GM18526 (cell line): ENCODE measurements around the gene IPMK.

Source experiments
- POLR2A ChIP-seq: IDR thresholded peaks from 3 replicates; pipeline ENCODE4 v1.6.1; 2011; ENCODE audit not compliant: insufficient read length; ENCODE audit errors: extremely low read depth

Gene IPMK

GRCh38 chr10:58243269-58243668 is 24.4 kb downstream of the IPMK start:
- no peak for TF ChIP-seq POLR2A

GRCh38 chr10:58241346-58241745 is 26.3 kb downstream of the IPMK start:
- no peak for TF ChIP-seq POLR2A

GRCh38 chr10:58240531-58240930 is 27.2 kb downstream of the IPMK start:
- no peak for TF ChIP-seq POLR2A

- no peak for TF ChIP-seq POLR2A
These were observed 28.0 kb downstream of the IPMK start for GRCh38 chr10:58239561-58240169.

DNA sequence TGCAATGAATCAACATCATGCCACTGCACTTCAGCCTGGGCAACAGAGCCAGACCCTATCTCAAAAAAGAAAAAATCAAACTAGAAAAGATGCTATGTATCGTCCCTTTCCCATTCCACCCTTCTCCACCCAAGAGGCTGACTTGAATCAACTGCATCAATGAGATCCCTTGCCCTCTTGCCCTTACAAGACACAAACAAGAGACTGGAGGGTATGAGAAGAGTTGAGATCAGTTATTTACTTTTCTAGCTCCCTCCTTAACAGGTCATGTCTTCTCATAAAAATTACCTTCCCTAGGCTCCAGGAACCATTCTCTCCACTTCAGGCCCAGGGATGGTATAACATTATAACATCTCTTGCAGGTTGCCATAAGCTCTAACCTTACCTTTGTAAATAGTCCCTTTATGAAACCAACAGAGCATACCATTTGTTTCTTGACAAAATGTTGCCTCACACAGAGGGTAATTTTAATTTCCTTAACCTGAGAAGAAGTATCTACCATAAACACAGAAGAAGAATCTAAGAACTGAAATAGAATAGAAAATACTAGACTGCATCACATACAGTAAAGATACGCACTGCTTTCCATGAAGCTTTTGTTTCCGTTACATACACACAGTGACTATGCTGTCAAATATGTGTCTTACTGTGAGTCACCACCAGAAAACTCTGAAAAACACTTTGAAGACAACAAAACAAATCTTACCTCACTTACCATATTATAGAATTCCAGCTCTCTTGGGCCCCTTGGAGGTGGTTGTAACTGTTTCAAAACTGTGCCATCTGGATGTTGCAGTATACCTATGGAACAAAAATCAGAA is 30.5 kb downstream of the IPMK start:
- TF ChIP-seq POLR2A, result no peak

DNA sequence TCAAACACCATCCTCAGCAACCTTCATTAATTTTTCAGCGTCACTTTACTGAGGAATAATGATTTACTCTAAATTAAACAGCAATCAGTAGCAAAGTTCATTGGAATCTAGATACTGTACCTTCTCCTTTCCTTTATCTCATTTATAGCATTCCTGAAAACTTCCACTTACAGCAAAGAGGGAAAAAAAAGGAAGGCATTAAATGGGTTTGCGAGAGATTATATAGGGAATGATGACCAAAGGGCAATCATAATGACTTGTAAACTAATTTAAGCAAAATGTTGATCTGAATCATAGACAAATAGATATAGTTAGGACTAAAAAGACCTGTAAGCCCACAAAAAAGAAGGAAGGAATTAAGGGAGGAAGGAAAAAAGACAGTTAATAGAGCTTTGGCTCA is 42.0 kb downstream of the IPMK start:
- TF ChIP-seq POLR2A, result no peak

DNA sequence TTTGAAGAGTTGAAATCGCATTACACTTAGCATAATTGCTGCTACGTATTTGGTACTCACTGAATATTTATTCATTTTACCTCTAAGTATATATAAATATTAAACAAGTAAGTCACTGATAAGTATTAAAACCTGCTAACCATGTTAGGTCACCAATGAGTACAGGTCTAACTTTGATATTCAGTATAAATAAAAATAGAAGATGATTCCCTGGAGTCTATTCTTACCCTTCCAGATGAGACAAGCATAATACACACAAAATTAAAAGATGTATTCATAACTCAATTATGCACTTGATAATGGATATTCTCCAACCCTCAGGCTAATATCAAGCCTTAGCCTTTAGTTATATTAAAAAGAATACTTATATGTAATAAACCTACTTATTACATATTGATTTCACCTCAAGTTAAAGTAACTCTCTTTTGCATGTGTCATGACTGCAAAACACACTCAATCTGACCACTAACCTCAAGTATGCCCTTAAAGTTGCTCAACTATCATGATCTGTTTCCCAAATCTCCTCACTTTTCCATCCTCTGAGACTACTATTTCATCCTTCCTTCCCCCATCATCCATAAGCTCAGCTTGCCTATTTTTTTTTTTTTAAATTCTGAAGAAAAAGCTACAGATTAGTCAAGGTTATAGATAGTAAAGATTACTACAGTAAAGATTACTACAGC is 46.8 kb downstream of the IPMK start:
- TF ChIP-seq POLR2A, result no peak

DNA sequence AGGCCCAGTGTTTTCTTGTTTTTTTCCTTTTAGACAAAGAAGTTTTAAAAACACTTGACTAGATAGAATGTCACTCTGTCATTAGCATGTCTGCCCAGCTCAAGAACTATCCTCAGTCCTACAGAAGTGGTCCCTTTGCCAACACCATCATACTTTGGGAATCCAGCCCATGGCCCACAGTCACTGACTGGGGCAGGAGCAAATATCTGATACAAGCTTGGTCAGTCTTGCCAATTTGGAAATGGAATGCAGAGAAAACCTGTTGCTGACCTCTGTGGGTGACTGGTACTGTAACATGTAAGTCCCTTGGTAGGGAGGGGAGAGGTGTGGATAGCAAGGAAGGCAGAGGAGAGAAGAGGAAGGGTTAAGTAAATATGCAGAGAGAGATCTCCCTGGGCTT is 47.8 kb downstream of the IPMK start:
- no peak for TF ChIP-seq POLR2A

- TF ChIP-seq POLR2A, result no peak
These were observed 50.1 kb downstream of the IPMK start for GRCh38 chr10:58217612-58218011.

- TF ChIP-seq POLR2A, result no peak
These were observed 55.1 kb downstream of the IPMK start for GRCh38 chr10:58212622-58213021.

DNA sequence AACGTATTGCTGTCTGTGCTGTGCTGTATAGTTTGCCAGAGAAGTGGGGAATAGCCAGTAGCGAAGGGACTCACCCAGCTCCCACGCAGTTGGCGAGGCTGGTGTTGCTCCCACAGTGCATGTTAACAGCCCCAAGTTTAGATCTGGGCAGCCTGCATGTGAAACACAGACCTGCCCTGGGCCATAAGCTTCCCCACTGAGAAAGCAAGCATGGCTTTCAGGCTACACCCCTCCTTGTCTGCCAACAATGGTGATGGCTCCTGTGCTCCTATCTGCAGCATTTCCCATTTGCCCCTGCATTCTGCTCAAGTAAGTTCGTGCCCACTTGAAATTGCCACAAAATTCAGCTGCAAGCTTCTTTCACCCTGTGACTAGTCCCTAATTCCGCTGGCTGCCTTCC is 57.5 kb downstream of the IPMK start:
- no peak for TF ChIP-seq POLR2A

- TF ChIP-seq POLR2A, result no peak
These were observed 58.0 kb downstream of the IPMK start for GRCh38 chr10:58209669-58210068.

- no peak for TF ChIP-seq POLR2A
These were observed 61.4 kb downstream of the IPMK start for GRCh38 chr10:58206251-58206650.

GRCh38 chr10:58201704-58202103 is 66.0 kb downstream of the IPMK start:
- TF ChIP-seq POLR2A, result no peak

GRCh38 chr10:58189269-58189668 is 78.4 kb downstream of the IPMK start:
- no peak for TF ChIP-seq POLR2A

DNA sequence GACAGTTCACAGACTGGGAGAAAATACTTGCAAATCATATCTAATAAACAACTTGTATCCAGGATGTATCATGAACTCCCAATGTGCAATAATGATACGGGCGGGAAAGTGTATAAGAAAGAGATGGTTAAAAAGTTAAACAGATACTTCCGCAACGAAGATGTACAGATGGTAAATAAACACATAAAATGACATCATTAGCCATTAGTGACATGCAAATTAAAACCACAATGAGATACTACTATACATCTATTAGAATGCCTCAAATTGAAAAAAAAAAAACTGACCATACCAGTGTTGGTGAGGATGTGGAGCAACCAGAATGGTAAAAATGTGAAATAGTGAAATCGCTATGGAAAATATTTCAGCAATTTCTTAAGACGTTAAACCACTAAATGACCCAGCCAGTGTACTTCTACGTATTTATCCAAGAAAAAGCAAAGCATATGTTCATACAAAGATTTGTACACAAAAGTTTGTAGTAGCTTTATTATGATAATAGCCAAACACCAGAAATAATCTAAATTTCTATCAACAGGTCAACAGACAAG is 83.5 kb downstream of the IPMK start:
- TF ChIP-seq POLR2A, result no peak

DNA sequence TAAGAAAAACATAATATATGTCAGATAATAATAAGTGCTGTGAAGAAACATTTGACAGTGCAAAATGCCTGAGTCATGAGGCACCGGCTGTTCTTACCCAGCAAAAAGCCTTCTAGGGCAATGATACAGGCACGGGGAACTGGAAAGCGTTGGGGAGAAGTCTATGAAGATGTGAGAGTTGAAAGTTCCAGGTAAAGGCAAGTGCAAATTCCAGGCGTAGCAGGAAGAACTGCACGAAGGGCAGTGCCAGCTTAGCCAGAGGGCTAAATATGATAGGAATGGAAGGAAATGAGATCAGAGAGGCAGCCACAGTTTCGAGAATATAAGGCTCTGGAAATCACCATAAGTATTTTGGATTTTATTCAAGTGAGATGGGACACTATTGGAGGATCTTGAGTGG is 87.0 kb downstream of the IPMK start:
- no peak for TF ChIP-seq POLR2A

GRCh38 chr10:58179238-58179637 is 88.5 kb downstream of the IPMK start:
- TF ChIP-seq POLR2A, result no peak
